T-helper 1 cell treated with Interleukin-12 subunit alpha and Interleukin-12 subunit beta and Interleukin-4 antibody, amounts not matched to agents 30 μg/mL and 1 μg/mL, for 36 hours (primary cell): Measurements from ENCODE around the gene MAB21L4.

Experiments used
- H3K27ac Mint-ChIP-seq: one replicate; pipeline ENCODE4 v1.8.0; 2021; ENCODE audit warnings: mild to moderate bottlenecking, mixed read lengths
- H3K27me3 Mint-ChIP-seq: one replicate; pipeline ENCODE4 v1.8.0; 2021; ENCODE audit warnings: low read depth, mixed read lengths
- H3K36me3 Mint-ChIP-seq: one replicate; pipeline ENCODE4 v1.8.0; 2021; ENCODE audit warnings: low read depth, mixed read lengths
- H3K4me1 Mint-ChIP-seq: one replicate; pipeline ENCODE4 v1.8.0; 2021; ENCODE audit warnings: low read depth, mixed read lengths
- H3K4me3 Mint-ChIP-seq: one replicate; pipeline ENCODE4 v1.8.0; 2021; ENCODE audit warnings: mild to moderate bottlenecking, moderate library complexity, mixed read lengths
- H3K9me3 Mint-ChIP-seq: one replicate; pipeline ENCODE4 v1.8.0; 2021; ENCODE audit warnings: mixed read lengths

MAB21L4 gene

DNA sequence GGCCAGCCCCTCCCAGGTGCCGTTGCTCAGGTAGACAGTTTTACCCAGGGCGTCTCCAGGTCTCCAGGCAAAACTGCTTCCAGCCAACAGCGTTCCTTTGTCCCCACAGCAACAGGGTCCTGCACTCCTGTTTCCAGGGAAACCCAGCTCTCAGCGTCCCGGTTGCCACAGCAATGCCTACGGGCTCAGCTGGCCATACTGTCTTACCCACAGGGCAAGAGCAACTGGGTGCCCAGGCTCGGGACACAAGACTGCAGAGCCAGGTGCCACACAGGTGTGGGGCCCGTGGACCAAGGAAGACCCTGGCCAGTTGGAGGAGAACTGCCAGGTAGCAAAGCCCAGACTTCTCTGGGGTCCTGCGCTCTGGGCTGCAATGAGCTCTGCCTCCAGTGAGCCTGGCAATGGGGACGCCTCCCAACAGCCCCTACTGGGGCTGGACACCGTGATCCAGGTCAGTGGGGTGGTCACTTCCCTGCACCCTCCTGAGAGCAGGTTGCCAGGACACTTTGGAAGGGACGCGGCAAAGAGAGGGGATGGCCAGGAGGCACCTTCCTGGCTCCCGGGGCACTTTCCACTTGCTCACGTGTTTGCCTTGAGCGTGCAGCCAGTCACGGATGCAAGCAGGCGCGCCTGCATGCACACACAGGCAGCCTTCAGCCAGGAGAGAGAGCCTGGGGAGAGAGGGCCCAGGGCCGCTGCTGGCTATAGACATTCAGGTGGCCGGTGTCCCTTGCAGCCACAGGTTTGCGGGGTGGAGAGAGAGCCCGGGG, 10.4 kb upstream of the MAB21L4 start, which contains the start of gene CROCC2:
TSS of gene CROCC2 (plus strand) at position 196 of the 770 bp plus-strand sequence. CDS start at position 374, 178 bp downstream.
- Mint-ChIP-seq H3K9me3 (no peaks in the 10 kb centered on the region), H3K4me3 (no peak within 1 kb of the TSS), H3K27ac (no peak within 1 kb of the TSS), H3K36me3 (no peaks in the 10 kb centered on the region), H3K4me1 (peaks cover 2% of the 10 kb centered on the region), H3K27me3 (no peaks in the 10 kb centered on the region)

GRCh38 chr2:240905176-240905781, 9.3 kb upstream of the MAB21L4 start:
- Mint-ChIP-seq H3K4me3 (no peak overlapping the region), H3K9me3 (no peaks in the 10 kb centered on the region), H3K27ac (no peak overlapping the region), H3K36me3 (no peaks in the 10 kb centered on the region), H3K4me1 (no peaks in the 10 kb centered on the region), H3K27me3 (no peaks in the 10 kb centered on the region)

GRCh38 chr2:240904216-240905175, 8.5 kb upstream of the MAB21L4 start:
- H3K36me3 Mint-ChIP-seq = no peaks in the 10 kb centered on the region
- H3K9me3 Mint-ChIP-seq = no peaks in the 10 kb centered on the region
- H3K27ac Mint-ChIP-seq = no peak overlapping the region
- no peak overlapping the region for H3K4me3 Mint-ChIP-seq
- H3K27me3 Mint-ChIP-seq = no peaks in the 10 kb centered on the region
- no peaks in the 10 kb centered on the region for H3K4me1 Mint-ChIP-seq

DNA sequence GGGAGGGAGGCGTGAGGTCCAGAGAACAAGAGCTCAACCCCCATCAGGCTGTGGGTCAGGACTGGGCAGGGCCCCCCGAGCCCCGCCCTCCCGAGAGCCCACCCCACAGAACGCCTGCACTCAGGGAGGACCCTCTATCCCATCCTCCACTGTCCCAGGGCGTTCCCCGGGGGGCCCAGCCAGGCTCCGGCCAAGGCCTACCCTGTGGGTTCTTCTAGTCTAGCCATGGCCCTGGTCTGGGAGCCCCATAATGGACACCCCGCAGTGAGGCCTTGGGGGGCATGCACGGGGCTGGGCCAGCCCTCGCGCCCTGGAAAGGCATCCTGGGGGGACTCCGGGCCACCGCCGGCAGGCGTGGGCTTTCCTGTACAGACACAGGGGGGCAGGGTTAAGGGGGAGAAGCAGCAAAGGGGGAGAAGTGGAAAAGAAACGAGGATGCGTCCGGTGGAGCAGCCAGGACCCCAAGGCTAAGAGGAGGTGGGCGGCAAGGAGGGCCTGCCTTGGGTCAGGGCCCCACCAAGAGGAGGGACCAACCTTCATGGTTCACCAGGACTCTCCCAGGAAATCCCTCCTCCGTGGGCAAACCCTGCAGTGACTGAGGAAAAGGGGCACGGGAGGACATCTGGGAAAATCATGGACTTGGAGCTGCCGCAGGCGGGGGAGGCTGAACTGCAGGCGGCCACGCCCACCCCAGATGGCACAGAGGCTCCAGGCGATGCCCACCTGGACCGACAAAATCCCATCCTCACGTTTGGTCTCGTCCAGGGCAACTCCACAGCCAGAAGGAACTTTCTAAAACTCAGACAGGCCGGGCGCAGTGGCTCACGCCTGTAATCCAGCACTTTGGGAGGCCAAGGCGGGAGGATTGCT, 7.5 kb upstream of the MAB21L4 start:
- Mint-ChIP-seq H3K4me1 (no peaks in the 10 kb centered on the region), H3K36me3 (no peaks in the 10 kb centered on the region), H3K4me3 (no peak overlapping the region), H3K27ac (no peak overlapping the region), H3K9me3 (no peaks in the 10 kb centered on the region), H3K27me3 (no peaks in the 10 kb centered on the region)

DNA sequence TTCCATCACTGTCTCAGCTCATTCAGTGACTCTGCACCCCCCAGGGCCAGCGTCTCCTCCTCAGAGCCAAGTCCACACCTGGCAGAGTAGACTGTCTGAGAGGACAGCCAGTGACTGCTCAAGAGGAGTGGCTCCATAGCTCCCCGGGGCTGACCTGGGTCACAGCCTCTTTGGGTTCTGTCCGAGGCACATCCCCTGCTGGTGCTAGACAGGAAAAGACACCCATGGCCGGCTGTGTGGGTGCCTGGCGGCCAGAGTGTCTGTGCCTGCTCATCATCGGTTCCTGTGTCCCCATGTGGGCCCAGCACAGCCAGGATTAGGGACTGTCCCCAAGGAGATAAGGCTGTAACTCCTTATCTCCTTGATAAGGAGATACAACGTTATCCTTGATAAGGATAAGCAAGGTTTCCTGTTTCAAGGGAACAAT, 6.7 kb upstream of the MAB21L4 start:
- Mint-ChIP-seq H3K27ac (no peak overlapping the region), H3K4me3 (no peak overlapping the region), H3K36me3 (no peaks in the 10 kb centered on the region), H3K4me1 (no peaks in the 10 kb centered on the region), H3K27me3 (no peaks in the 10 kb centered on the region), H3K9me3 (no peaks in the 10 kb centered on the region)

- no peaks in the 10 kb centered on the region for H3K4me1 Mint-ChIP-seq
- no peak overlapping the region for H3K27ac Mint-ChIP-seq
- no peaks in the 10 kb centered on the region for H3K27me3 Mint-ChIP-seq
- H3K36me3 Mint-ChIP-seq = no peaks in the 10 kb centered on the region
- no peak overlapping the region for H3K4me3 Mint-ChIP-seq
- H3K9me3 Mint-ChIP-seq = no peaks in the 10 kb centered on the region
Measured at GRCh38 chr2:240901986-240902614, 6.1 kb upstream of the MAB21L4 start.

- H3K27me3 Mint-ChIP-seq = no peaks in the 10 kb centered on the region
- no peaks in the 10 kb centered on the region for H3K4me1 Mint-ChIP-seq
- H3K27ac Mint-ChIP-seq = no peak overlapping the region
- H3K4me3 Mint-ChIP-seq = no peak overlapping the region
- no peaks in the 10 kb centered on the region for H3K36me3 Mint-ChIP-seq
- no peaks in the 10 kb centered on the region for H3K9me3 Mint-ChIP-seq
Measured at GRCh38 chr2:240900141-240900860, 4.3 kb upstream of the MAB21L4 start.

GRCh38 chr2:240899468-240899865, 3.5 kb upstream of the MAB21L4 start:
- Mint-ChIP-seq H3K27ac (no peak overlapping the region), H3K9me3 (no peaks in the 10 kb centered on the region), H3K36me3 (no peaks in the 10 kb centered on the region), H3K4me1 (no peaks in the 10 kb centered on the region), H3K4me3 (no peak overlapping the region), H3K27me3 (no peaks in the 10 kb centered on the region)

GRCh38 chr2:240898731-240899467, 2.9 kb upstream of the MAB21L4 start:
- H3K4me1 Mint-ChIP-seq = no peaks in the 10 kb centered on the region
- H3K4me3 Mint-ChIP-seq = no peak overlapping the region
- H3K27ac Mint-ChIP-seq = no peak overlapping the region
- H3K36me3 Mint-ChIP-seq = no peaks in the 10 kb centered on the region
- H3K27me3 Mint-ChIP-seq = no peaks in the 10 kb centered on the region
- no peaks in the 10 kb centered on the region for H3K9me3 Mint-ChIP-seq

DNA sequence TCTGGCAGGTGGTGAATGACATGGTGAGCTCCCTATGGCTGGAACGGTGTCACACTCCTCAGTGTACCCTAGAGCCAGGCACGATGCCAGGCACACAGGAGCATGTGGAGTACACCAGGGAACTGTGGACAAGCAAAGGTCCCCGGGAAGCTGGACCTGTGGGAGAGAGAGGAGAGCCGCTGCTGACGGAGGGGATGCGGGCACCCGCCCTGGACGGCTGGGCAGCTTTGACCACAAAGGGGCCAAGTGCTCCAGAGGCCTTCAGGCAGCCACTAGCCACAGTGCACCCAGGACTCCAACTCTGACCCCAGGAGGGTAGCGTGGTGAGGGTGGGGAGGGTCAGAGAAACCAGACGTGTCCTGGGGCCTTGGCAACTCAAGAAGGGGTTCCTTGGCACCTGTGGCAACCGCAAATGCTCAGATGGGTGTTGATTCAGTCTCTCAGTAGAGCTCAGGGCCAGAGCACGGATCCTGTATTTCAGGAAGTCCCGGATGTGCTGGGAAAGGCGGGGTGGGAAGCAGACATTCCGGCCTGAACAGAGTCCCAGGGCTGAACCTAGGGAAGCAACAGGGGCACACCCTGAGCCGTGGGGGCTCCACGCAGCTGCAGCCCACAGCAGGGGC, 2.3 kb upstream of the MAB21L4 start:
- H3K27ac Mint-ChIP-seq = no peak overlapping the region
- H3K27me3 Mint-ChIP-seq = no peaks in the 10 kb centered on the region
- H3K36me3 Mint-ChIP-seq = no peaks in the 10 kb centered on the region
- no peaks in the 10 kb centered on the region for H3K4me1 Mint-ChIP-seq
- H3K4me3 Mint-ChIP-seq = no peak overlapping the region
- H3K9me3 Mint-ChIP-seq = no peaks in the 10 kb centered on the region

GRCh38 chr2:240896871-240897692, 1.1 kb upstream of the MAB21L4 start:
- H3K27ac Mint-ChIP-seq = no peak overlapping the region
- no peaks in the 10 kb centered on the region for H3K36me3 Mint-ChIP-seq
- H3K27me3 Mint-ChIP-seq = no peaks in the 10 kb centered on the region
- no peak overlapping the region for H3K4me3 Mint-ChIP-seq
- H3K4me1 Mint-ChIP-seq = no peaks in the 10 kb centered on the region
- H3K9me3 Mint-ChIP-seq = no peaks in the 10 kb centered on the region

DNA sequence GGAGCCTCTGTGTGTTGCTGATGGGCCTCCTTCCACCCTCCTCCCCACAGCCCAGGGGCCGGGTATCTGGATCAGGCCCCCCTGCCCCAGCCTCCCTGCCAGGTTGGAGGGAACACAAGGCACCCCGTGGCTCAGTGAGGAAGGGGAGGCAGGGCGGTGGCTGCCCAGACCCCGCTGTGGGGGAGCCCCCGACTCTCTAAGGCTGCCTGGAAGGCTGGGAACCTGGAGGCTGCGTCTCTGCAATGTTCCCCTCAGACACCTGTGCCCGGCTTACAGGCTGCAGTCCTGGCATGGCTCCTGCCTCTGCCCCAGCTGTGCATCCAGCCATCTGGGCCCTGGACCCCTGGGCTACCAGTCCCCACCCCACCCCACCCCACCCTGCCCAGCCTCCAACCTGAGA, 438 bp upstream of the MAB21L4 start:
- no peak overlapping the region for H3K4me3 Mint-ChIP-seq

More for the DNA sequence above, 438 bp upstream of the MAB21L4 start:
- H3K4me1 Mint-ChIP-seq = no peaks in the 10 kb centered on the region
- H3K9me3 Mint-ChIP-seq = no peaks in the 10 kb centered on the region
- H3K27me3 Mint-ChIP-seq = no peaks in the 10 kb centered on the region
- H3K27ac Mint-ChIP-seq = no peak overlapping the region
- no peaks in the 10 kb centered on the region for H3K36me3 Mint-ChIP-seq
